ENCODE data around the gene RHOBTB1.

DNA sequence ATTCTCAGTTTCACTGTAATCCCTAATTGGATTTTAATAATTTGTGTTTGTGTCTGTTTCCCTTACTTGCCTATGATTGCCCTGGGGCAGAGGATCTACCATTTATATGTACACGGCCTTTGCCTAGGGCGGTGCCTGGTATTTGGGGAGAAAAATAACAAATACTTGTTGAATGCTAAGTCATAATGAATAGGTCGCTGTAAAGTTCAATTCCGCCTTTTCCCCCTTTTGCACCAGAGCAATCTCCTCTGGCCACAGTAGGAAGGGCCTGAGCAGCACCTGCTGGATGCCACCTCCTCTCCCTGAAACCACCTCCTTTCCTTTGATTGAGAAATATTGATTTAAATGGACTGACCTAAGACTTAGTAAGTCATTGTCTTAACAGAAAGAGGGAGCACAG is 70.2 kb downstream of the RHOBTB1 start:
- TF ChIP-seq, protein P1, sequence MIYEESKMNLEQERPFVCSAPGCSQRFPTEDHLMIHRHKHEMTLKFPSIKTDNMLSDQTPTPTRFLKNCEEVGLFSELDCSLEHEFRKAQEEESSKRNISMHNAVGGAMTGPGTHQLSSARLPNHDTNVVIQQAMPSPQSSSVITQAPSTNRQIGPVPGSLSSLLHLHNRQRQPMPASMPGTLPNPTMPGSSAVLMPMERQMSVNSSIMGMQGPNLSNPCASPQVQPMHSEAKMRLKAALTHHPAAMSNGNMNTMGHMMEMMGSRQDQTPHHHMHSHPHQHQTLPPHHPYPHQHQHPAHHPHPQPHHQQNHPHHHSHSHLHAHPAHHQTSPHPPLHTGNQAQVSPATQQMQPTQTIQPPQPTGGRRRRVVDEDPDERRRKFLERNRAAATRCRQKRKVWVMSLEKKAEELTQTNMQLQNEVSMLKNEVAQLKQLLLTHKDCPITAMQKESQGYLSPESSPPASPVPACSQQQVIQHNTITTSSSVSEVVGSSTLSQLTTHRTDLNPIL (CRISPR knock-in tag; IDR thresholded peaks at IDR 0.05; ENCODE audit: low read depth), result no peak
- no peak for TF ChIP-seq ARNTL (CRISPR knock-in tag; IDR thresholded peaks at IDR 0.05; ENCODE audit: borderline replicate concordance, low read depth)
- no peak for TF ChIP-seq ZNF70 (CRISPR knock-in tag; IDR thresholded peaks at IDR 0.05)
- TF ChIP-seq ZFP30 (CRISPR knock-in tag; IDR thresholded peaks at IDR 0.05), result no peak
- no peak for TF ChIP-seq ZFP3 (CRISPR knock-in tag; IDR thresholded peaks at IDR 0.05)
- TF ChIP-seq ISL1 (CRISPR knock-in tag; IDR thresholded peaks at IDR 0.05), result no peak
- TF ChIP-seq, protein P2, sequence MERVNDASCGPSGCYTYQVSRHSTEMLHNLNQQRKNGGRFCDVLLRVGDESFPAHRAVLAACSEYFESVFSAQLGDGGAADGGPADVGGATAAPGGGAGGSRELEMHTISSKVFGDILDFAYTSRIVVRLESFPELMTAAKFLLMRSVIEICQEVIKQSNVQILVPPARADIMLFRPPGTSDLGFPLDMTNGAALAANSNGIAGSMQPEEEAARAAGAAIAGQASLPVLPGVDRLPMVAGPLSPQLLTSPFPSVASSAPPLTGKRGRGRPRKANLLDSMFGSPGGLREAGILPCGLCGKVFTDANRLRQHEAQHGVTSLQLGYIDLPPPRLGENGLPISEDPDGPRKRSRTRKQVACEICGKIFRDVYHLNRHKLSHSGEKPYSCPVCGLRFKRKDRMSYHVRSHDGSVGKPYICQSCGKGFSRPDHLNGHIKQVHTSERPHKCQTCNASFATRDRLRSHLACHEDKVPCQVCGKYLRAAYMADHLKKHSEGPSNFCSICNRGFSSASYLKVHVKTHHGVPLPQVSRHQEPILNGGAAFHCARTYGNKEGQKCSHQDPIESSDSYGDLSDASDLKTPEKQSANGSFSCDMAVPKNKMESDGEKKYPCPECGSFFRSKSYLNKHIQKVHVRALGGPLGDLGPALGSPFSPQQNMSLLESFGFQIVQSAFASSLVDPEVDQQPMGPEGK (CRISPR knock-in tag; IDR thresholded peaks at IDR 0.05; ENCODE audit: borderline replicate concordance), result no peak
- TF ChIP-seq TOX (CRISPR knock-in tag; IDR thresholded peaks at IDR 0.05; ENCODE audit: borderline replicate concordance), result no peak
- TF ChIP-seq SNAI2 (CRISPR knock-in tag; IDR thresholded peaks at IDR 0.05), result no peak
- TF ChIP-seq GLIS3 (CRISPR knock-in tag; IDR thresholded peaks at IDR 0.05), result no peak
- no peak for TF ChIP-seq ZNF565 (CRISPR knock-in tag; conservative IDR thresholded peaks at IDR 0.05; ENCODE audit: low read depth)
- no peak for TF ChIP-seq OSR1 (CRISPR knock-in tag; IDR thresholded peaks at IDR 0.05)
- TF ChIP-seq TCF4 (CRISPR knock-in tag; IDR thresholded peaks at IDR 0.05; ENCODE audit: borderline replicate concordance), result no peak

Measured in SK-N-SH treated with all-trans-retinoic acid at 6 μM for 48 hours (cell line).